T-cell (primary cell): ENCODE measurements around the gene SMIM21. TPM values are rescaled to one million over a fixed set of nuclear protein-coding genes. Genes with fewer than 3 reads are reported as not detected.

ENCODE experiments used
- ATAC-seq, 4 experiments: fragments of 200-7000 bp in 3 of 4; fragments of 150-1000 bp in 1 of 4; cut with Tn5 transposase; replicated peaks in 1 of 4; 1 replicate in 3 of 4; 2 replicates in 1 of 4; pipeline ENCODE4 v1.10.0; 2021; ENCODE audit warnings: moderate library complexity in 3 of 4, mild to moderate bottlenecking in 2 of 4, moderate number of reproducible peaks in 1 of 4
- CTCF ChIA-PET, 2 donors: fragments of 300-600 bp; sonication (Branson Sonifier 250); formaldehyde crosslinking; loops; one replicate each; lab custom pipeline; 2022; ENCODE audit warnings: antibody characterized with exemption in 2 of 2; lab: Charles Lee
- POLR2A ChIA-PET, 2 donors: fragments of 300-600 bp; sonication (Branson Sonifier 250); formaldehyde crosslinking; loops; one replicate each; lab custom pipeline; 2022; ENCODE audit warnings: antibody characterized with exemption in 2 of 2; lab: Charles Lee
- DNase-seq, 35 experiments: peaks; one replicate each; pipeline versions ENCODE4 v3.0.0 to v3.0.0-alpha.2; 2013 to 2023
- H3K27ac ChIP-seq: one replicate; pipeline ENCODE4 v1.5.1; 2013; ENCODE audit warnings: low read length
- H3K27me3 ChIP-seq, 2 experiments: replicated peaks in 1 of 2; 1 replicate in 1 of 2; 2 replicates in 1 of 2; pipeline versions ENCODE4 v1.6.1 to v1.7.0; 2013; ENCODE audit warnings: low read length in 1 of 2, mixed read lengths in 1 of 2; ENCODE audit not compliant: control insufficient read depth in 2 of 2, insufficient read depth in 2 of 2; ENCODE audit errors: extremely low read depth in 1 of 2
- H3K36me3 ChIP-seq, 2 donors: 1 replicate in 1 of 2; 2 replicates in 1 of 2; pipeline versions ENCODE4 v1.6.1 to v1.7.0; 2013; ENCODE audit warnings: low read length in 1 of 2; ENCODE audit not compliant: control insufficient read depth in 2 of 2, insufficient read depth in 1 of 2; ENCODE audit errors: extremely low read depth in 1 of 2
- H3K4me1 ChIP-seq, 2 experiments: 1 replicate in 1 of 2; 2 replicates in 1 of 2; pipeline versions ENCODE4 v1.6.1 to v1.7.0; 2013; ENCODE audit warnings: low read length in 2 of 2, mixed read lengths in 1 of 2; ENCODE audit not compliant: insufficient read depth in 2 of 2, control insufficient read depth in 1 of 2; ENCODE audit errors: extremely low read depth in 1 of 2
- H3K4me3 ChIP-seq, 2 donors: 1 replicate in 1 of 2; 2 replicates in 1 of 2; pipeline versions ENCODE4 v1.5.1 to v1.7.0; 2013; ENCODE audit warnings: mild to moderate bottlenecking in 2 of 2, low read length in 1 of 2, moderate library complexity in 1 of 2; ENCODE audit not compliant: control insufficient read depth in 1 of 2; ENCODE audit errors: extremely low read depth in 1 of 2
- H3K9me3 ChIP-seq: 2 replicates; pipeline ENCODE4 v1.7.0; 2013
- H3K27ac Mint-ChIP-seq, 2 donors: one replicate each; pipeline ENCODE4 v1.8.0; 2020 to 2021; ENCODE audit warnings: mild to moderate bottlenecking in 2 of 2, mixed read lengths in 2 of 2
- H3K27me3 Mint-ChIP-seq, 2 donors: one replicate each; pipeline ENCODE4 v1.8.0; 2021 to 2022; ENCODE audit warnings: mixed read lengths in 2 of 2
- H3K36me3 Mint-ChIP-seq: one replicate; pipeline ENCODE4 v1.8.0; 2021; ENCODE audit warnings: mixed read lengths
- H3K4me1 Mint-ChIP-seq, 3 donors: one replicate each; pipeline ENCODE4 v1.8.0; 2020 to 2022; ENCODE audit warnings: mixed read lengths in 3 of 3, mild to moderate bottlenecking in 1 of 3
- H3K4me3 Mint-ChIP-seq, 3 donors: one replicate each; pipeline ENCODE4 v1.8.0; 2020 to 2022; ENCODE audit warnings: mild to moderate bottlenecking in 3 of 3, mixed read lengths in 3 of 3, moderate library complexity in 3 of 3
- H3K9me3 Mint-ChIP-seq, 3 donors: one replicate each; pipeline ENCODE4 v1.8.0; 2020 to 2022; ENCODE audit warnings: mixed read lengths in 3 of 3
- WGBS: methylation state at CpG from one replicate; pipeline ENCODE4 v1.1.5; 2013; ENCODE audit warnings: missing lambda C conversion rate; ENCODE audit not compliant: insufficient coverage; 5-methylcytosine and 5-hydroxymethylcytosine counted together
- total RNA-seq, 35 experiments: library from RNA in 6 of 35; stranded (reverse) in 6 of 35; fragments of 120-200 nt in 1 of 35; gene quantifications; one replicate each; pipeline versions ENCODE4 v1.2.1 to v1.2.4 and lab custom pipeline; 2013 to 2026

The SMIM21 gene
- total RNA-seq, 5 donors from 2014 or later (not counting 1 experiment from before 2014, with no cell fraction given) = not detected

DNA sequence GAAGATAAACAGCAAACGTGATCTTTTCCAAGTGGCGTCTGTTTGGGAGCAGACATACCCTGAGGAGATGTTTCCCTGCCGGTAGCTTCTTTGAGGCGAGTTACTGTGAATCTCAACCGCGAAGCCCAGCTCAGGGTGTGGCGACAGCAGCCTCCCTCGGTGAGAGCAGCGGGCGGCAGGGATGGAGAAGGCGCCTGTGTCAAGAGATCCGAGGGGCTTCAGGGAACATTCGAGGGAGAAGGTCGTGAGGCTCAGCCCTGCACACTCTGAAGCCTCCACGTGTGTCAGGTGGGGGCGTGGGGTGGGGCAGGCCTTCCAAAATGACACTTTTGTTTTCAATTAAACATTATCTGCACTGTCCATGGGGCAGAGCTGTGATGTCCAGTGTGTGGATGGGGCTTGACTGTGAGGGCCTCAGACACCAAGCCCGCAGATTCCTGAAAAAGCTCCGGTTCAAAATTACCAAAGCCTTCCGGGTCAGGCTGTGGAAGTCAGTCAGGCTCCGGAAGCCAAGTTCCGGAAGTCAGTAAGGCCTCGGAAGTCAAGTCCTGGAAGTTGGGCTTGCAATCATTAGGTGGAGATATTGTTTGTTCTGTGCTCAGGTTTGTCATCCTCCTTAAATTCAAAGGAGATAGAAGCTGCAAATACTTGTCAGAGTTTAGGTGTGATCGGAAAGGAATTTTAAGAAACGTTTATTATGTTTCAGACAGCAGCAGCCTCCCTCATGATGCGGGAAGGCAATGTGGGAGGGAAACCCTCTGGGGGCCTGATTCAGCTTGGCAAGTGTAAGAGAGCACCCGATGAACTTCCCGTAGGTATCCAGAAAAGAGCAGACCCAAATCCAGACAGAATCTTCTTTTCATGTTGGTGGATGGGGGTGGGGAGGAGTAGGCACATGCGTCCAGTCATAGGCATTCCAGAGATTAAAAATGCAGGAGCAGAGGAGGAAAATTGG lies 20.7 kb downstream of the SMIM21 start:
- H3K4me1 ChIP-seq = no peaks in the 10 kb centered on the region
- H3K36me3 ChIP-seq = no peaks in the 10 kb centered on the region
- 95% methylated on average over 22 of the region's 28 CpGs for WGBS
- H3K27ac Mint-ChIP-seq = no peak overlapping the region
- CTCF ChIA-PET = no interaction called here
- peaks cover 6 to 14% (median 10%) of the 10 kb centered on the region in 3 donors for H3K4me1 Mint-ChIP-seq
- H3K4me3 ChIP-seq = no peak overlapping the region
- H3K9me3 ChIP-seq = no peaks in the 10 kb centered on the region
- H3K27me3 ChIP-seq = peaks cover 0 to 8% of the 10 kb centered on the region in 2 experiments
- DNase-seq (no peak), ATAC-seq (no peak)
- H3K9me3 Mint-ChIP-seq = no peaks in the 10 kb centered on the region
- POLR2A ChIA-PET = no interaction called here
- no peaks in the 10 kb centered on the region for H3K36me3 Mint-ChIP-seq
- H3K27ac ChIP-seq = no peak overlapping the region
- H3K4me3 Mint-ChIP-seq = no peak overlapping the region
- H3K27me3 Mint-ChIP-seq = peaks cover 8 to 19% of the 10 kb centered on the region in 2 donors

DNA sequence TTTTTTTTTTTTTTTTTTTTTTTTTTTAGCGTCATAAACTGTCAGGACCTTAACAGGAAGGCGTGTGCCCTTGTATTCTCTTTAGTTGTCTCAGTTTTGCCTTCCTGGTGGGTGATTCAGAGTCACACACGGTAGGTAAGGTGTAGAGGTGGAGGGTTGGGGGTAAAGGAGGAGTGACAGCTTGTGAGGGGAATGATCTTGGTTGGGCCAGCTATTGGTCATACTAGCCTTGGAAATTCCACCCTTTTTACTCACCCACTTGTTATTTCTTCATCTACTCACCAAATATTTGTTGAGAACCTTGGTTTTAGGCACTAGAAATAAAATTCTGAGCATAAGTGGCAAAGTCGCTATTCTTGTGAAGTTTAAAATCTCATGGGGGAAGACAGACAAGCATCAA lies 22.2 kb downstream of the SMIM21 start:
- ChIA-PET POLR2A (interaction anchor here in 1 of 2 donors (0.6 kb wide), 1 partner anchor 50 kb away, joined by 11 read pairs; no protein-coding TSS in a partner anchor), CTCF (interaction anchor here in 1 of 2 donors (0.6 kb wide), 1 partner anchor 715 kb away, joined by 3 read pairs; no protein-coding TSS in a partner anchor)
- H3K9me3 Mint-ChIP-seq = no peaks in the 10 kb centered on the region
- WGBS = no CpG with 5 or more reads among the region's 4 CpGs
- H3K36me3 Mint-ChIP-seq = no peaks in the 10 kb centered on the region
- H3K27ac Mint-ChIP-seq = no peak overlapping the region
- Histone ChIP-seq H3K27me3 (peaks cover 0 to 10% of the 10 kb centered on the region in 2 experiments), H3K4me1 (no peaks in the 10 kb centered on the region), H3K27ac (no peak overlapping the region), H3K4me3 (no peak overlapping the region), H3K9me3 (no peaks in the 10 kb centered on the region), H3K36me3 (no peaks in the 10 kb centered on the region)
- H3K27me3 Mint-ChIP-seq = peaks cover 8 to 19% of the 10 kb centered on the region in 2 donors
- peaks cover 2 to 9% (median 5%) of the 10 kb centered on the region in 3 donors for H3K4me1 Mint-ChIP-seq
- no peak overlapping the region for H3K4me3 Mint-ChIP-seq
- ATAC-seq (no peak), DNase-seq (no peak)

DNA sequence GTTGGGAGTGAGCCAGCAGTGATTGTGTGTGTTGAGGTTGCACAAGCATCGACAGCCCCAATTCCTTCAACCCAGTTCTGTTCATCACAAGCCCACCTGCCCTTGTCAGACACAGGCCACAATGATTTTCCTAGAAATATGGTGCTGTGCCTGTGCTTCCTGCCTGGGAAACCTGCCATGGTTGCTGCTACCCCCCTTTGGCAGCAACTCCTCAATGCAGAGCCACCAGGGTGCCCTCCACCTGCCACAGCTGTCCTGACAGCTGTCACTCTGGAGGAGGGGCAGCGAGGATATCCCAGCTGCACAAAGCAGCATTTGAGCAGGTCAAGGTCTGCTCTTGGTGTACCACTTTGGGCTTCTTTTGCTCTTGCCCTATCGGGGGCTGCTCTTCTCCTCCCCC lies 27.1 kb downstream of the SMIM21 start:
- Mint-ChIP-seq H3K27ac (no peak overlapping the region), H3K9me3 (no peaks in the 10 kb centered on the region), H3K36me3 (no peaks in the 10 kb centered on the region), H3K27me3 (peaks cover 20 to 40% of the 10 kb centered on the region in 2 donors), H3K4me1 (no peaks in the 10 kb centered on the region), H3K4me3 (no peak overlapping the region)
- WGBS = 85% methylated on average over 2 of the region's 3 CpGs
- no peaks in the 10 kb centered on the region for H3K4me1 ChIP-seq
- ATAC-seq = no peak
- ChIA-PET CTCF (no interaction called here), POLR2A (no interaction called here)
- peaks cover 0 to 9% of the 10 kb centered on the region in 2 experiments for H3K27me3 ChIP-seq
- H3K36me3 ChIP-seq = no peaks in the 10 kb centered on the region
- H3K4me3 ChIP-seq = no peak overlapping the region
- H3K27ac ChIP-seq = no peak overlapping the region
- DNase-seq = no peak
- H3K9me3 ChIP-seq = no peaks in the 10 kb centered on the region

DNA sequence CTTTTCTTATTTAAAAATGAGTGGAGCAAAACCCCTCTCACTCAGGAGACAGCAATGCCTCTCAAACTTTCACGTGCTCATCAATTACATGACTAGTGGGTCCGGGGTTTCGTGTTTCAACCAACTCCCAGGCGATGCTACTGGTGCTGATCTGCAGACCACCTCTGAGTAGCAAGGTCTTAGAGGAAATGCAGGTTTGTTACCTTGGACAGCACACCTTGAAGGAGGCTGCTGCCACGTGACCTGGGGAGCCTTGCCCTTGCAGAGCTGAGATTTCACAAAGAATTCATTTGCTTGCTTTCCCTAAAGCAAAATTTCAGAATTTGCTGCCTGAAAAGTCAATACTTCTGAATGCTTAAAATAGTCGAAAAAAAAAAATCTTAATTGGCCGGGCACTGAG lies 32.4 kb downstream of the SMIM21 start:
- Histone ChIP-seq H3K36me3 (no peaks in the 10 kb centered on the region), H3K27me3 (peaks cover 0 to 12% of the 10 kb centered on the region in 2 experiments), H3K4me1 (no peaks in the 10 kb centered on the region), H3K4me3 (no peak overlapping the region), H3K9me3 (no peaks in the 10 kb centered on the region), H3K27ac (no peak overlapping the region)
- DNase-seq = no peak
- CTCF ChIA-PET = no interaction called here
- Mint-ChIP-seq H3K27ac (no peak overlapping the region), H3K36me3 (no peaks in the 10 kb centered on the region), H3K4me1 (no peaks in the 10 kb centered on the region), H3K27me3 (peaks cover 34 to 43% of the 10 kb centered on the region in 2 donors), H3K4me3 (no peak overlapping the region), H3K9me3 (no peaks in the 10 kb centered on the region)
- POLR2A ChIA-PET = no interaction called here
- ATAC-seq = no peak
- WGBS = 86% methylated on average over 6 of the region's 7 CpGs

DNA sequence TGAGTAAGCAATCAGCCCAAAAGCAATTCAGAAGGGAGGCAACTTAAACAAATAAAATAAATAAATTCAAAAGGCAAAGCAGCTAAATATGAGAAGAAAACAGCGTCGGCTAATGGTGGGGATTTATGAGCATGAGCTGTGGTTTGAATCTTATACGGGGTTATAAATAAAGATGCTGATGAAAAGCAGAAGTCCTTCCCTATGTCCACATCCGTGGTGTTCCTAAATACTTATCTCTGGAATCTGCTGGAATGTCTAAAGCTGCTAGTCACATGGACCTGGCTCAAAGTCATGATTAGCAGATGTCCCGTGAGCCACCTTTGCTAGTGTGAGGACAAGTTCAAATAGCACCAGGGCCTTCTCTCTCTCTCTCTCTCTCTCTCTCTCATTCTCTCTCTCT lies 33.8 kb downstream of the SMIM21 start:
- H3K27ac ChIP-seq = no peak overlapping the region
- peaks cover 31 to 44% of the 10 kb centered on the region in 2 donors for H3K27me3 Mint-ChIP-seq
- WGBS = no CpG with 5 or more reads among the region's 5 CpGs
- H3K36me3 Mint-ChIP-seq = no peaks in the 10 kb centered on the region
- H3K4me1 Mint-ChIP-seq = no peaks in the 10 kb centered on the region
- no peaks in the 10 kb centered on the region for H3K4me1 ChIP-seq
- H3K4me3 Mint-ChIP-seq = no peak overlapping the region
- no peaks in the 10 kb centered on the region for H3K9me3 ChIP-seq
- peaks cover 0 to 10% of the 10 kb centered on the region in 2 experiments for H3K27me3 ChIP-seq
- no peak overlapping the region for H3K4me3 ChIP-seq
- no peak overlapping the region for H3K27ac Mint-ChIP-seq
- no peaks in the 10 kb centered on the region for H3K36me3 ChIP-seq
- H3K9me3 Mint-ChIP-seq = no peaks in the 10 kb centered on the region
- ATAC-seq (no peak), DNase-seq (no peak)
- CTCF ChIA-PET = no interaction called here
- POLR2A ChIA-PET = no interaction called here

GRCh38 chr18:75392226-75392578 lies 35.3 kb downstream of the SMIM21 start:
- ChIA-PET CTCF (no interaction called here), POLR2A (no interaction called here)
- no peak for ATAC-seq
- no peaks in the 10 kb centered on the region for H3K9me3 Mint-ChIP-seq
- no peaks in the 10 kb centered on the region for H3K36me3 Mint-ChIP-seq
- no peak for DNase-seq
- H3K4me3 Mint-ChIP-seq = no peak overlapping the region
- H3K27ac Mint-ChIP-seq = no peak overlapping the region
- Histone ChIP-seq H3K4me1 (no peaks in the 10 kb centered on the region), H3K36me3 (no peaks in the 10 kb centered on the region), H3K9me3 (no peaks in the 10 kb centered on the region), H3K4me3 (no peak overlapping the region), H3K27me3 (peaks cover 0 to 12% of the 10 kb centered on the region in 2 experiments), H3K27ac (no peak overlapping the region)
- no peaks in the 10 kb centered on the region for H3K4me1 Mint-ChIP-seq
- peaks cover 31 to 39% of the 10 kb centered on the region in 2 donors for H3K27me3 Mint-ChIP-seq
- 86% methylated on average over 10 of the region's 10 CpGs for WGBS
